Esophagus muscularis mucosa (tissue), 3 donors: ENCODE measurements around the gene SUV39H1.

Experiments
- EP300 ChIP-seq: sonication (generic); formaldehyde crosslinking; IDR thresholded peaks from one replicate; pipeline ENCODE4 v1.6.1; 2017; ENCODE audit warnings: antibody characterized with exemption
- POLR2A ChIP-seq: fragments of 450-650 bp; IDR thresholded peaks from one replicate; pipeline ENCODE4 v1.6.1; 2017; ENCODE audit warnings: antibody characterized with exemption, moderate library complexity, mild to moderate bottlenecking, low read depth
- POLR2AphosphoS5 ChIP-seq, 2 donors: sonication (generic); formaldehyde crosslinking; IDR thresholded peaks; one replicate each; pipeline ENCODE4 v1.6.1; 2017; ENCODE audit warnings: antibody characterized with exemption in 2 of 2

- TF ChIP-seq POLR2AphosphoS5 (IDR thresholded peaks at IDR 0.05): no peak
- TF ChIP-seq EP300: no peak
- no peak for TF ChIP-seq POLR2A
These were observed 1.8 kb downstream of the SUV39H1 start for GRCh38 chrX:48698306-48698705.
